Cardiac muscle cell (in vitro differentiated cells and primary cell): ENCODE measurements around the gene FAHD2B. TPM values are rescaled to one million over a fixed set of nuclear protein-coding genes. Genes with fewer than 3 reads are reported as not detected.

Experiments
- polyA plus RNA-seq: library from polyadenylated mRNA; unstranded; fragments of >200 nt; fragmentation: Nextera tagmentation; extraction: Ambion mirVana; gene quantifications from 2 replicates; pipeline ENCODE4 v1.2.1, GENCODE V29; 2016
- total RNA-seq: library from RNA; depleted of rRNA; stranded (reverse); fragments of >200 nt; gene quantifications from 2 replicates; pipeline ENCODE4 v1.2.3, GENCODE V29; 2016

The FAHD2B gene
- total and polyA plus RNA-seq, 2 experiments from 2014 or later, result 43.7 to 64.2 TPM

Other genes with a start within 250 kb of the FAHD2B start
- 15.4 and 27.8 TPM in 2 replicates for gene ANKRD39, start 236.9 kb downstream of the FAHD2B start, total RNA-seq
- gene ANKRD39, start 236.9 kb downstream of the FAHD2B start, polyA plus RNA-seq, result 32.1 and 32.3 TPM in 2 replicates
- gene SEMA4C, start 224.8 kb downstream of the FAHD2B start, total RNA-seq, result 45.7 and 53.6 TPM in 2 replicates
- 27.9 and 31.1 TPM in 2 replicates for gene SEMA4C, start 224.8 kb downstream of the FAHD2B start, polyA plus RNA-seq
- gene FAM178B, start 108.3 kb downstream of the FAHD2B start, total RNA-seq, result 1.3 and 1.4 TPM in 2 replicates
- gene FAM178B, start 108.3 kb downstream of the FAHD2B start, polyA plus RNA-seq, result 0.87 and 4.0 TPM in 2 replicates
- 29.8 and 72.7 TPM in 2 replicates for gene ANKRD36, start 18.3 kb upstream of the FAHD2B start, total RNA-seq
- 29.6 and 47.1 TPM in 2 replicates for gene ANKRD36, start 18.3 kb upstream of the FAHD2B start, polyA plus RNA-seq